ENCODE measurements around the gene TUT4.

- no peak for TF ChIP-seq CTCF (conservative IDR thresholded peaks at IDR 0.05; ENCODE audit: low read length)
- no peak for TF ChIP-seq EZH2phosphoT487 (IDR thresholded peaks at IDR 0.05; ENCODE audit: borderline replicate concordance, low read depth, low read length)
Observed at GRCh38 chr1:52554267-52554640, 1.4 kb upstream of the TUT4 start.
